Central memory CD8-positive, alpha-beta T cell (primary cell): ENCODE data around the gene ISG15.
A peak's percentile ranks its signal among the peaks of the same experiment; 100 is the strongest.
"Not testable (repeated sequence)": the region's sequence is repeated elsewhere in the genome, so short reads cannot be mapped to it uniquely, and the experiment has no call there.

Experiments
- ATAC-seq: fragments of 150-1000 bp; cut with Tn5 transposase; replicated peaks from 2 replicates; pipeline ENCODE4 v1.10.0; 2022; ENCODE audit warnings: mild to moderate bottlenecking, moderate FRiP score, moderate number of reproducible peaks; ENCODE audit not compliant: poor library complexity, severe bottlenecking; ENCODE audit errors: extremely low read depth
- DNase-seq, 2 donors: peaks; one replicate each; pipeline ENCODE4 v3.0.0; 2021; ENCODE audit warnings: low spot score in 2 of 2
- H3K27ac Mint-ChIP-seq: one replicate; pipeline ENCODE4 v1.8.0; 2022; ENCODE audit warnings: low read depth, mild to moderate bottlenecking, moderate library complexity, mixed read lengths
- H3K27me3 Mint-ChIP-seq: one replicate; pipeline ENCODE4 v1.8.0; 2022; ENCODE audit warnings: mixed read lengths
- H3K36me3 Mint-ChIP-seq: one replicate; pipeline ENCODE4 v1.8.0; 2022; ENCODE audit warnings: mild to moderate bottlenecking, moderate library complexity, mixed read lengths; ENCODE audit not compliant: insufficient read depth
- H3K4me1 Mint-ChIP-seq: one replicate; pipeline ENCODE4 v1.8.0; 2022; ENCODE audit warnings: mixed read lengths
- H3K4me3 Mint-ChIP-seq: one replicate; pipeline ENCODE4 v1.8.0; 2022; ENCODE audit warnings: mild to moderate bottlenecking, moderate library complexity, mixed read lengths
- H3K9me3 Mint-ChIP-seq: one replicate; pipeline ENCODE4 v1.8.0; 2022; ENCODE audit warnings: mixed read lengths

ISG15 gene

GRCh38 chr1:971751-972506 is 41.4 kb upstream of the ISG15 start:
- Mint-ChIP-seq H3K4me3 (no peak overlapping the region), H3K27ac (no peak overlapping the region), H3K4me1 (peaks cover 5% of the 10 kb centered on the region), H3K36me3 (peaks cover 2% of the 10 kb centered on the region), H3K27me3 (peaks cover 17% of the 10 kb centered on the region), H3K9me3 (no peaks in the 10 kb centered on the region)
- ATAC-seq (no peak), DNase-seq (no peak)

DNA sequence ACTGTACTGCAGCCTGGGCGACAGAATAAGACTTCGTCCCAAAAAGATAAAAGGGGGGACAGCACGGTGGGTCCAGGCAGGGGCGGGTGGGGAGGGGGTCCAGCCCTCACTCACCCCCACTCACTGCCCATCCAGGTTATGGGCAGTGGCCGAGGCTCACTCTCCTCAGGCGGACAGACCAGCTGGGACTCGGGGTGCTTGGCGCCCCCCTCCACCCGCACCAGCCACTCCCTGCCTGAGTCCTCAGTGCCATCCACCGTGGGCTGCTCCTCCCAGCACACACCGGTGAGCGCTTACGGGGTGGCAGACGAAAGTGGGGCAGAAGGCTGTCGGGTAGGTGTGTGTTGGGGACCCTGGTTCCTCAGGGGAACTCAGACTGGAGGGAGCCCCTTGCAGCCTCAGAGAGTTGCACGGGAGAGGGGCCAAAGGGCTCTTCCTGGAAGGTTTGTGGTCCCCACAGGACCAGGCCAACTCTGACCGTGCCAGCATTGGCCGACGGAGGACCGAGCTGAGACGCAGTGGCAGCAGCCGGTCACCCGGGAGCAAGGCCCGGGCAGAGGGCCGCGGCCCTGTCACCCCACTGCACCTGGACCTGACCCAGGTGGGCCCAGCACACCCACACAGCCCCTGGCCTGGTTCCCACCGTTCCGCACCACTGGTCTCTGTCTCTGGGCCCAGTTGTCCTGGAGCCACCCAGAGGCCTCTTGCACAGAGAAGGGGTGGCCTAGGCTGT is 40.4 kb upstream of the ISG15 start:
- H3K4me1 Mint-ChIP-seq = peaks cover 5% of the 10 kb centered on the region
- no peak for DNase-seq
- H3K36me3 Mint-ChIP-seq = peaks cover 2% of the 10 kb centered on the region
- ATAC-seq = no peak
- H3K9me3 Mint-ChIP-seq = no peaks in the 10 kb centered on the region
- no peak overlapping the region for H3K27ac Mint-ChIP-seq
- H3K4me3 Mint-ChIP-seq = no peak overlapping the region
- H3K27me3 Mint-ChIP-seq = peaks cover 17% of the 10 kb centered on the region

DNA sequence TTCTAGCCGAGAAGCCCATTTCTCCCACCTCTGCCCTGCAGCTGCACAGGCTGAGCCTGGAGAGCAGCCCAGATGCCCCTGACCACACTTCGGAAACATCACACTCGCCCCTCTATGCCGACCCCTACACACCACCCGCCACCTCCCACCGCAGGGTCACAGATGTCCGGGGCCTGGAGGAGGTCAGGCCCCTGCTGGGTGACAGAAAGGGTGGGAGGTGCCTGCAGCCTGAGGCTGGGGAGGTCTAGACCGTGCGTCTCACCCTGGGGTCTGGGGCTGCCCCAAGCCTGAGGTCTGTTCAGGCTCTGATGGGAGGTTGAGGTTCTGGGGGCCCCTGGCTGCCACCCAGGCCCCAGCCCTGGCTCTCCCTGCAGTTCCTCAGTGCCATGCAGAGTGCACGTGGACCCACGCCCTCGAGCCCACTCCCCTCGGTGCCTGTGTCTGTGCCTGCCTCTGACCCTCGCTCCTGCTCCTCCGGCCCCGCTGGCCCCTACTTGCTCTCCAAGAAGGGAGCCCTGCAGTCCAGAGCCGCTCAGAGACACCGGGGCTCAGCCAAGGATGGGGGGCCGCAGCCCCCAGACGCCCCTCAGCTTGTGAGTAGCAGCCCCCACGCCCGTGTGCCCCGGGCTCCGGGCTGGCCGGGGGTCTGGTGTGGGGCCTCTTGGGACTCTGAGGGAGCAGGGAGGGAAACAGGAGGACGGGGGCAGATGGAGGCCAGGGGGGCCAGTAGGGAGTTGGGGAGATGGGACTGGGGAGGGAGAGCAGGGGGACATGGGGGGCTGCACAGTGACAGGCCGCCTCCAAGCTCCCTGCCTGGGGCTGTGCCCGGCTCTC is 39.6 kb upstream of the ISG15 start:
- Mint-ChIP-seq H3K36me3 (peaks cover 2% of the 10 kb centered on the region), H3K9me3 (no peaks in the 10 kb centered on the region), H3K27me3 (peaks cover 17% of the 10 kb centered on the region), H3K27ac (no peak overlapping the region), H3K4me1 (peaks cover 10% of the 10 kb centered on the region), H3K4me3 (no peak overlapping the region)
- no peak for DNase-seq
- ATAC-seq = no peak

- DNase-seq (no peak), ATAC-seq (no peak)
- no peak overlapping the region for H3K4me3 Mint-ChIP-seq
- H3K27ac Mint-ChIP-seq = no peak overlapping the region
- no peaks in the 10 kb centered on the region for H3K9me3 Mint-ChIP-seq
- H3K36me3 Mint-ChIP-seq = peaks cover 2% of the 10 kb centered on the region
- H3K4me1 Mint-ChIP-seq = peaks cover 10% of the 10 kb centered on the region
- peaks cover 17% of the 10 kb centered on the region for H3K27me3 Mint-ChIP-seq
Observed at GRCh38 chr1:974293-974640, 39.0 kb upstream of the ISG15 start.

DNA sequence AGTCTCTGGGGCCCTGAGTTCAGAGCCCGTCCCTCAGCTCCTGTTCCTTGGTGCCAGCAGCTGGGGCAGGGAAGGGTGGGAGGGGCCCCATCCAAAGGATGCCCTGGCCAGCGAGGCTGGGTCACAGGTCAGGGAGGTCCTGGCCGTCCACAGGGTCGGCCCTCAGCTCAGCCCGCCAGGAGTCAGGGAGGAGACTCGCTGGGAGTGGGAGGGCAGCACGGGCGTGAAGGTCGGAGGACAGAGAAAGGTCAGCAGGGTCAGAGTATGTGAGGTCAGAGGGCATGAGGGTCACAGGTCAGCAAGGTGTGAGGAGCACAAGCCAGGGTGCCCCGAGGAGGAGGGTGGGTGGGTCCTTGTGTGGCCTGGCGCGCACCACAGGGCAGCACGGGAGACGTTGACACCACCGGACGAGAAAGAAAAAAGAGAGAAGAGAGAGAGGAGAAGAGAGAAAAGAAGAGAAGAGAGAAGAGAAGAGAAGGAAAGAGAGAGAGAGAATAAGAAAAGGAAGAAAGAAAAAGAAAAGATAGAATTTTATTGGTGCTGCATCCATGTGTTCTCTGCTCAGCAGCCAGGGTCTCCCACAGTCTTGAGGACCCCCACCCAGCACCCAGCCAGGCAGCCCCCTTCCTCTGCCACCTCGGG is 38.5 kb upstream of the ISG15 start:
- no peak for ATAC-seq
- peak overlapping the region; percentile 56 for H3K4me3 Mint-ChIP-seq
- H3K27me3 Mint-ChIP-seq = peaks cover 17% of the 10 kb centered on the region
- H3K4me1 Mint-ChIP-seq = peaks cover 10% of the 10 kb centered on the region
- H3K36me3 Mint-ChIP-seq = peaks cover 2% of the 10 kb centered on the region
- H3K9me3 Mint-ChIP-seq = no peaks in the 10 kb centered on the region
- DNase-seq = no peak
- H3K27ac Mint-ChIP-seq = no peak overlapping the region

GRCh38 chr1:975365-975764 is 37.9 kb upstream of the ISG15 start:
- Mint-ChIP-seq H3K27ac (no peak overlapping the region), H3K4me3 (peak overlapping the region; percentile 65), H3K27me3 (peaks cover 17% of the 10 kb centered on the region), H3K4me1 (peaks cover 10% of the 10 kb centered on the region), H3K9me3 (no peaks in the 10 kb centered on the region), H3K36me3 (peaks cover 2% of the 10 kb centered on the region)
- DNase-seq (no peak), ATAC-seq (no peak)

DNA sequence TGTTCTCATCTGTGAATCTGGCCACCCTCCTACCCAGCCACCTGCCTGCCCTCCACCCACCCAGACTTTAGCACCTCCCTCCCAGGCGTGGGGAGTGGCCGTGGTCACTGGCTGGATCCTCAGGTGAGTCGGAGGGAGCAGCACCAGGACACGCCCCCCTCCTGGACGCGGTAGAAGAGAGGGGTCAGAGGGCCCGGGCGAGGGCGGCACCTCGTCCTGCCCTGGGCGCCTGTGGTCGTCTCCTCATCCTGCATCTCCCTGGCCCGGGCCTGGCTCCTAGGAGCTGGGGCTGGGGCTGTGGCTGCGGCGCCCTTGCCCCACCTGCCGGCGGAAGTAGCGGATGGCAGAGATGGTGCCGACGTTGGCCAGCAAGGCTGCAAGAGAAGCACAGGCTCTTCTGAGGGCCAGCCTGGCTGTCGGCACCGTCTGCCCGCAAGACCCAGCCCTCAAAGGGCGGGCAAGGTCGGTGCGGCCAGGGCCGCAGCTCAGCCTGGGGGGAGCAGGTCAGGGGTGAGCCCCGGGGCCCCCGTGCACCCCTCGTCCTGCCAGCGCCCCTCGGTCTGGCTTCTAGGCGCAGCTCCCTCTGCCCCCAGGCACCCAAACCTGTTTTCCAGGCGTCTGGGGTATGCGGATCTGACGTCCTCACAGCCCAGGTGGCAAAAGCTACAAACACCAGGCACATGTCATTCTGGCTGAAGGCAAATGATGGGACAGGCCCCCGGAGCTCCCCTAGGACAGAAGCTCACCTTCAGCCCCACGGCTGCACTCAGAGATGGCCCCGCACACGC is 37.2 kb upstream of the ISG15 start:
- Mint-ChIP-seq H3K9me3 (no peaks in the 10 kb centered on the region), H3K4me1 (peaks cover 10% of the 10 kb centered on the region), H3K4me3 (peak overlapping the region; percentile 65), H3K27ac (no peak overlapping the region), H3K36me3 (peaks cover 2% of the 10 kb centered on the region), H3K27me3 (peaks cover 17% of the 10 kb centered on the region)
- ATAC-seq = peak; percentile 79
- peak; percentile 31 to 60 for DNase-seq

DNA sequence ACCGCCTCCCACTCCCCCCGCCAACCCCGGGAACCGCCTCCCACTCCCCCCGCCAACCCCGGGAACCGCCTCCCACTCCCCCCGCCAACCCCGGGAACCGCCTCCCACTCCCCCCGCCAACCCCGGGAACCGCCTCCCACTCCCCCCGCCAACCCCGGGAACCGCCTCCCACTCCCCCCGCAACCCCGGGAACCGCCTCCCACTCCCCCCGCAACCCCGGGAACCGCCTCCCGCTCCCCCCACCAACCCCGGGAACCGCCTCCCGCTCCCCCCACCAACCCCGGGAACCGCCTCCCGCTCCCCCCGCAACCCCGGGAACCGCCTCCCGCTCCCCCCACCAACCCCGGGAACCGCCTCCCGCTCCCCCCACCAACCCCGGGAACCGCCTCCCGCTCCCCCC is 36.5 kb upstream of the ISG15 start:
- Mint-ChIP-seq H3K4me1 (peaks cover 10% of the 10 kb centered on the region), H3K27me3 (peaks cover 17% of the 10 kb centered on the region)
- H3K27ac Mint-ChIP-seq, H3K4me3 Mint-ChIP-seq, H3K9me3 Mint-ChIP-seq, ATAC-seq, H3K36me3 Mint-ChIP-seq, DNase-seq: not testable (repeated sequence)

GRCh38 chr1:978069-978834 is 35.0 kb upstream of the ISG15 start:
- Mint-ChIP-seq H3K27me3 (peaks cover 29% of the 10 kb centered on the region), H3K36me3 (peaks cover 2% of the 10 kb centered on the region), H3K4me3 (peak overlapping the region; percentile 65), H3K4me1 (peaks cover 10% of the 10 kb centered on the region), H3K27ac (peak overlapping the region; percentile 65), H3K9me3 (no peaks in the 10 kb centered on the region)
- ATAC-seq (no peak), DNase-seq (no peak)

DNA sequence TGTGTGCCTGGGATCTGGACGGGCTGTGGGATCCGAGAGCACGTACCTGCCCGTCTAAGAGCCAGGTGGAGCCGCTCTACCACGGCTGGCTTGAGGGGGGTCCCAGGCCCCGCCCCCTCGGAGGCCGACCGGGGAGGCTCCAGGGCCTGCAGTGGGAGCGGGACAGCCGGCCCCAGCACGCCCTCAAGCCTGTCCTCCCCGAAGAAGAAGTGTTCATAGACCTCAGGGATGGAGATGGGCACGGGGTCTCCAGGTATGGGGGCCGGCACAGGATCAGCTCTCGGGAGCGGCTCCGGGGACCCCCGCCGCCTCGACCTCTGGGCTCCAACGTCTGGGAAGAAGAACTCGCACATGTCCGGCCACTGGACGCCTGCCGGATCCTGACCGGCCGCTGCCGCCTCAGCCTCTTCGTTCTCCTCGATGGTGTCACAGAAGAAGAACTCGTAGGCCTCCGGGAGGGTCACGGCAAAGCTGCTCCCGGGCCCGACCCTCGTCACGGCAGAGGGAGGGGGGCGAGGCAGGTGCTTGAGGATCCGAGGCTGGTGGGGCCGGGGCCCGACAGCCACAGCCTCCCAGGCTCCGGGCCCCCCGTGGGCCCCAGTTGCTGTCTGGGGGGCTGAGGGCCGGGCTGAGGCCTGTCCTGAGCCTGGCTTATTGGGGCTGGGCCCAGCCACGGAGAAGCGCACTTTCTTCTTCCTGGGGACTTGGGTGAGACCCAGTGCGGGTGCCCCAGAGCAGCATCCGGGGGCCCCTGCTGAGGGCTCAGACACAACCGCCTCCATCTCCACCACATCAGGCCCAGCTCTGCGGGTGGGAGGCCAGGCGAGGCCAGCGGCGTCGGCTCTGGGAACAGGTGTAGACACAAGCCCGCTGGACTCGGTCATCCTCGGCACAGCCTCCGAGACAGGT is 34.2 kb upstream of the ISG15 start:
- Mint-ChIP-seq H3K9me3 (no peaks in the 10 kb centered on the region), H3K27me3 (peaks cover 35% of the 10 kb centered on the region), H3K36me3 (peaks cover 2% of the 10 kb centered on the region), H3K27ac (no peak overlapping the region), H3K4me1 (peaks cover 10% of the 10 kb centered on the region), H3K4me3 (no peak overlapping the region)
- DNase-seq (no peak), ATAC-seq (no peak)

DNA sequence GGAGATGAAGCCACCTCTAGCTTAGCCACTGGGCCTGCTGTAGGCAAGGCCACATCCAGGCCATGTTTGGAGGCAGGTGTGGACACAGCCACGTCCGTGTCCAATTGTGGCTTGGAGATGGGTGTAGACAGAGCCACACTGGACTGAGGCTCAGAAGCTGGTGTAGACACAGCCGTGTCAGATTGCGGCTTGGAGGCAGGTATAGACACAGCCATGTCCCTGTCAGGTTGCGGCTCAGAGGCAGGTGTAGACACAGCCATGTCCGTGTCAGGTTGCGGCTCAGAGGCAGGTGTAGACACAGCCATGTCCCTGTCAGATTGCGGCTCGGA is 33.6 kb upstream of the ISG15 start:
- Mint-ChIP-seq H3K4me1 (peaks cover 10% of the 10 kb centered on the region), H3K27ac (no peak overlapping the region), H3K9me3 (no peaks in the 10 kb centered on the region), H3K36me3 (peaks cover 2% of the 10 kb centered on the region), H3K4me3 (no peak overlapping the region), H3K27me3 (peaks cover 31% of the 10 kb centered on the region)
- no peak for ATAC-seq
- DNase-seq = no peak
